GM18502 (cell line): ENCODE measurements around the gene IL1A.

Experiments
- ATAC-seq: cut with Tn5 transposase; IDR thresholded peaks from one replicate; pipeline ENCODE4 v1.9.1; 2021; ENCODE audit warnings: mild to moderate bottlenecking; ENCODE audit not compliant: unreplicated experiment, poor library complexity

Gene IL1A

GRCh38 chr2:112765251-112765650 lies 19.0 kb downstream of the IL1A start:
- no peak for ATAC-seq

GRCh38 chr2:112764071-112765044 lies 19.9 kb downstream of the IL1A start, which contains the start of gene CKAP2L:
Gene CKAP2L, minus strand, starts transcription at chr2:112764609. Its CDS starts 11 bp downstream, at chr2:112764598.
- peak; percentile 99 for ATAC-seq

DNA sequence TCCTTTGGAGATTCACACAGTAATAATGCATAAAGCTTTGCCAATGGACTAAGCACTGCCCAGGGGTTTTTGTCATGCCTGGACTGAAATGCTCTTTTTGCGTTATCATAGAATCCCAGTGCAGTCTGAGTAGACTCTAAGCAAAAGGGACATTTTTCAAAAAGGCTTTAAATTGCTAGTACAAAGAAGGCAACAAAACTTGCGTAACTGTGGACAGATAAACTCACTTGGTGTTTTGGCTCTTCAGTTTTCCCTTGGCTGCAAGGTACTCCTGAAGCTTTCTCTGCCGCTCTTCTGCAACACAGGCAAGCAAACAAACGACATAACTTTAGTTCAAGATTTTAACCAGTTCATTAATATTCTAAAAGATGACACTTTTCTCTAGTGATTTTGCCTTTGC lies 22.0 kb downstream of the IL1A start:
- ATAC-seq = no peak

GRCh38 chr2:112760149-112760548 lies 24.1 kb downstream of the IL1A start:
- ATAC-seq = no peak

DNA sequence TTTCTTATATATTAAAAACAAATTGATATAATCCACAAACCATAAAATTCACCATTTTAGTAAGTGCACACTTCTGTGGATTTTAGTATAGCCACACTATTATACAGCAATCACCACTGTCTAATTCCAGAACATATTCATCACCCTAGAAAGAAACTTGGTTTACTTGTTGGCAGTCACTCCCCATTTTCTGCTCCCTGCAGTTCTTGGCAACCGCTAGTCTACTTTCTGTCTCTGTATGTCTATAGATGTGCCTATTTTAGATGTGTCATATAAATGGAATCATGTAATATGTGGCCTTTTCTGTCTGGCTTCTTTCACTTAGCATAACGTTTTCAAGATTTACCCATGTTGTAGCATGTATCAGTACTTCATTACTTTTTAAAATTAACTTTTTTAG lies 25.6 kb downstream of the IL1A start:
- ATAC-seq = no peak

GRCh38 chr2:112757265-112757664 lies 27.0 kb downstream of the IL1A start:
- ATAC-seq = no peak

- ATAC-seq = no peak
Observed at GRCh38 chr2:112756207-112756606, 28.1 kb downstream of the IL1A start.

- ATAC-seq = no peak
Observed at GRCh38 chr2:112755444-112755843, 28.8 kb downstream of the IL1A start.

GRCh38 chr2:112754564-112754963 lies 29.7 kb downstream of the IL1A start:
- no peak for ATAC-seq

- no peak for ATAC-seq
Observed at GRCh38 chr2:112752667-112753066, 31.6 kb downstream of the IL1A start.

- no peak for ATAC-seq
Observed at GRCh38 chr2:112751451-112752197, 32.7 kb downstream of the IL1A start.

DNA sequence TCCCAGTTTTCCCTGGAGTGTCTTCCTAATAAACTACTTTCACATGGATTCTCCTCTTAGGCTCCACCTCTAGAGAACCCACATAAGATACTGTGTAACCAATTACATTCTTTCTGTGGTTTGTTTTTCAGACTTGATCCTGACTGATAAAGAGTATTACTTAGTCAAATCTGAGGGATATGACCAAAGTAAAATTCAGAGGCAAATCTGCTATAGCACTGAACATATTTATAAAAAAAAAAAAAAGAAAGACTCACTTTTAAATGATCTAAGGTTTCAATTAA lies 33.8 kb downstream of the IL1A start:
- ATAC-seq = no peak

DNA sequence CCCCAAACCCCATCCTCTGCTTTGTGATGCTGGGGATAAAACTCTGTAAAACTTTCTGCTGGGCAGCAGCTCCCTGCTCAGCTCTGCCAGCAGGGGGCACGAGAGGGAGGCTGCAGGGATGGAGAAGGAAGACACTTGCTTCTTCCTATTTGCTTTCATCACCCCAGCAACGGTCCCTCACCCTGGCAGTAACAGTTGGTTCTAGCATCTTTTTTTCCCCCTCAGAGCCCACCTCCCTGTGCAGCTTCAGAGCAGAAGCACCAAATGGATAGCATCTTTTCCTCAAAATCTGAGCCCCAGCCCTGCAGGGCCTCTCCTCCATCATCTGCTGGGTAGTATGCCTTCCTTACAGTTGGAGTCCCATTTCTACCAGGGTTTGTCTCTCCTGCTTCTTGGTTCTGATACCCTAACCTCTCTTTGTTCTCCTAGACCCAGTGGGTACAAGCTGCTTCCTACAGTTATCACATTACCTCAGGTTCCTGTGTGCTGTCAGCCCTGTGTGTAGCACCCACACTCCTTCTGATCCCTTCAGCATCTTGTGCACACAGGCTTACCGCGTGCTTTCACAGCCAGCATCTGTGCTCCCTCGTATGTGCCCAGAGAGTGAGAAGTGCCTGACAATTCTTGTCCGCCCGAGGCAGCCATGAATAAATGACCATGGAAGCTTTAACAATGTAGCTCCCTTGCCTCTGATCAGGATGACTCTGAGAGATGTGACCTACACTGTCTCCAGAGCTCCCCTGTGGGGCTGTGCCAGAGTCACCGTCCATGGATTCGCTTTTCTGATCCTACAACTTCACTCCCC lies 34.3 kb downstream of the IL1A start:
- peak; percentile 66 for ATAC-seq

GRCh38 chr2:112740527-112740926 lies 43.8 kb downstream of the IL1A start:
- no peak for ATAC-seq

- no peak for ATAC-seq
Observed at GRCh38 chr2:112737542-112738232, 46.6 kb downstream of the IL1A start.

DNA sequence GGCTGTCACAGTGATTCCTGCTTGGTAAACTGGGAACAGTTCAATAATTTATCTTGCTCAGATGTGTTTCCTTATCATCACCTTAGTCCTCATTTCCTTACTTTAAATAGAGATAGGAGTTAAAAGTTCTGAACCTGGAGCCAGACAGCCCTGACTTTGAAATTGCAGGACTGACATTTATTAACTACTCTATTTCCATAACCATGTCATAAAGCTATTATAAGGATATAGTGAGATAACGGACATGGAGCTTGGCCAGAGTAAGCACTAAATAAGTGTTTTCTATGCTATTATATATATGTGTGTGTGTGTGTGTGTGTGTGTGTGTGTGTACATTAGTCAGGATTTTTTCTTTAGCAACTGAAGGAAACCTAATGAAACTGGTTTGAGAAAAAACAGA lies 50.4 kb downstream of the IL1A start:
- no peak for ATAC-seq

DNA sequence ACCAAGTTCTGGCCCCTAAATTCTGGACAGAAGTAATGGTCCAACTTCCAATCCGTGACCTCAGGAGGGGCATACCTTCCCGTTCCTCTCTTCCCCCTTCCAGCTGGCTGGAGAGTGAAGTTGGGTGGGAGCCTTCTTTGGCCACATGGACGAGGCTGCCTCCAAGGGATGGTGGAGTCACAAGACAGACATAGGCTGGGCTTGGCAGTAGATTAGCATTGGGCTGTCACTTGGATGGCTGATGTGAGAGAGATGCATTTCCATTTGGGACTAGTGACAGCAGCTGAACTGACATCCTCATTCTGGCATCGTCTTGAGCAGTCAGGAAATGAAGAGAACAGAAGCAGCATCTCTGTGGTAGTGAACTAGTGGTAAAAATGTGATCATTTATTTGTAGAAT lies 50.8 kb downstream of the IL1A start:
- no peak for ATAC-seq

DNA sequence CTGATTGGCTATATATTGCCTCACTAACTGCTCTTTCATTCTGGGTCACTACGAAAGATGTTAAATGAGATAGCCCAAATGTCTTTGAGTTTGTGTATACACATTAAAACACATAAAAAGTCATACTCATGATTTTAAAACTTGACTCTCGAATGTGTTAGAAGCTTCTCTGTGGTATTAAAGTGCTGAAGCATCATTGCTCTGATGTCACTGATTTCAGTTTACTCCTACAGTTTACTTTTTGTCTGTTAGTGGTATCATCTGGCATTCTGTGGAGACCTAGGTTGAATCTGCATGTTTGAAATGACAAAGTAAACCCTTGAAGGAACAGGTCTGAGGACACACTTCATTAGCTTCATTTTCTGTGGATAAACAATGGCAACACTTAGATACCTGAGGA lies 52.8 kb downstream of the IL1A start:
- no peak for ATAC-seq

GRCh38 chr2:112730791-112731190 lies 53.5 kb downstream of the IL1A start:
- no peak for ATAC-seq

DNA sequence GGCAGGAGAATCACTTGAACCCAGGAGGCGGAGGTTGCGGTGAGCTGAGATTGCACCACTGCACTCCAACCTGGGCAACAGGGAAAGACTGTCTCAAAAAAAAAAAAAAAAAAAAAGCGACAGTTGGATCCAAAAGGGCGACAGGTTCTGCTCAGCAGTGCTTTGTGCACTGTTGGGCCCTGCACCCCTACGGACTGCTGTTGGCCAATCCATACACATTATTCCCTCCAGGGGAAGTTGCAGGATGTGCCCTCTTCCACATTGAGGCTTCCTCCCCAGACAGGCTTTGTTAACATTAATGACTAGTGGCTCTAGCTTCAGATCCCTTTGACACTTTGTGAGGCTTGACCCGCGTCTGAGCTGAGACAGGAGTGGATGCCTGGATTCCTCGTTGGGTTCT lies 54.1 kb downstream of the IL1A start:
- no peak for ATAC-seq
